ENCODE results near the gene SHC3.

The SHC3 gene

DNA sequence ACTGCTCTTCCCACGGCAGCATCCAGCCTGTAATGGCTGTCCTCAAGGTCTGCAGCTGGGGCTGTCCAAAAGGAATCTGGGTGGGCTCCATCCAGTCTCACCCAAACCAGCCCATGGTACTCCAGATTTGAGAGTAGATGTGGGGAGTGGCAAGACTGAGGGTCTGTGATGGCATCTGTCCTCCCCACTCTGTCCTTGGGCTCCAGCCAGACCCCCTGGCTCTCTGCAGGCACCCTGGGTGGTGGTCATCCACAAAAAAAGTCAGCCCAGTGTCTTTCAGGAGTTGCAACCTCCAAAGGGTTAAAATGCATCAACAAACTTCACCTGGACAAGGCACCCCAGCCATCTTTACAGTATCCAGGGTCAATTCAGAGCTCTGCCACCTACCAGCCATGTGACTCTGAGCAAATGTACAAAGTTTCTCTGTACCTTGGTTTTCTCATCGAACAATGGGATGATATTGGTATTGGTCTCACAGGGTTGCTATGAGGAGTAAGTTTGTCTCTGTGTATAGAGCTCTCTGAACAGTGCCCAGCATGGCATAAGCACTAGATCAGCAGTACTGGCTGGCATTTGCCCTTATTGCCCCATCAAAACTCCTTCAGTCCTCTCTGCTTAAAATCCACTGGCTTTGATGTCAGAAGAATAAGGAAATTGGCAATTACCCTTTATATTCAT lies 194.6 kb downstream of the SHC3 start:
- TF ChIP-seq CTCF (IDR thresholded peaks at IDR 0.05; ENCODE audit: borderline replicate concordance, insufficient read depth, low read depth, low read length), result no peak
- H3K4me3 ChIP-seq (ENCODE audit: low read depth, low read length), result no peak overlapping the region

GRCh38 chr9:88980740-88981203 lies 197.8 kb downstream of the SHC3 start:
- TF ChIP-seq CTCF (IDR thresholded peaks at IDR 0.05; ENCODE audit: borderline replicate concordance, insufficient read depth, low read depth, low read length), result no peak

DNA sequence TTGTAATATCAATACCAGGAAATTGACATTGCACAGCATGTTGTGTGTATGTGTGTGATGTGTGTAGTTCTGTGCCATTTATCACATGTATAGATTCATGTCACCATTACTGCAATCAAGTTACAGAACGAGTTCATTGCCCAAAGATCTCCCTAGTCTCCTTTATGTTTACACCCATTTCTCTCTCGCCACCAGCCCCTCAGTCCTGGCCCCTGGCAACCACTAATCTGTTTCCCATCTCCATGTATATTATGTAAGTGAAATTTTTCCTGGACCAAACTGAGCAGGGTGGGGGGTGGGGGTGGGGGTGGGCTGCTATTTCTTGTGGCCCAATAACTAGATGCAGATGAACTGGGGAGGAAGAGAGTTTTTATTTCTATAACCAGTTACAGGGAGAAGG lies 198.8 kb downstream of the SHC3 start:
- TF ChIP-seq CTCF (IDR thresholded peaks at IDR 0.05; ENCODE audit: borderline replicate concordance, insufficient read depth, low read depth, low read length), result no peak
- H3K4me3 ChIP-seq (ENCODE audit: low read depth, low read length), result no peak overlapping the region

More at GRCh38 chr9:88980740-88981203, 197.8 kb downstream of the SHC3 start:
- no peak overlapping the region for H3K4me3 ChIP-seq (ENCODE audit: low read depth, low read length)

GRCh38 chr9:88979021-88979420 lies 199.6 kb downstream of the SHC3 start:
- TF ChIP-seq CTCF (IDR thresholded peaks at IDR 0.05; ENCODE audit: borderline replicate concordance, insufficient read depth, low read depth, low read length), result no peak
- no peak overlapping the region for H3K4me3 ChIP-seq (ENCODE audit: low read depth, low read length)

- TF ChIP-seq CTCF (IDR thresholded peaks at IDR 0.05; ENCODE audit: borderline replicate concordance, insufficient read depth, low read depth, low read length), result no peak
Measured at GRCh38 chr9:88978034-88978433, 200.6 kb downstream of the SHC3 start.

DNA sequence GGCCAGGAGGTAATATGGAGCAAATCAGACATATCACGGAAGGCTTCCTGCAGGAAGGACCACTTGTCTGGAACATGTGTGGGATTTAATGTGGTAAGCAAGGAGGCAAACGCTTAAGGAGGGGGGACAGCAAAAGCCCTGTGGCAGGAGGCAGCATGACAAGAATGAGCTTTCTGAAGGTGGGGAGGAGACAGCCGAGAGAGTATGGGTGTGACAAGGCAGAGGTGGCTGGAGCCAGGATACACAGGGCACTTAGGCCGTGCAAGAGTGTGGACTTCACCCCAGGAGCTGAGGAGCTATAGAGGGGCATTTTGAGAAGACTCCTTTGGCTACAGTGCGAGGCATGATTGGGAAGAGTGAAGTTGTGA lies 201.7 kb downstream of the SHC3 start:
- no peak overlapping the region for H3K4me3 ChIP-seq (ENCODE audit: low read depth, low read length)
- TF ChIP-seq CTCF (IDR thresholded peaks at IDR 0.05; ENCODE audit: borderline replicate concordance, insufficient read depth, low read depth, low read length), result no peak

More at GRCh38 chr9:88978034-88978433, 200.6 kb downstream of the SHC3 start:
- H3K4me3 ChIP-seq (ENCODE audit: low read depth, low read length), result no peak overlapping the region
